ENCODE results near the gene CAV1. TPM values are rescaled to one million over a fixed set of nuclear protein-coding genes. Genes with fewer than 3 reads are reported as not detected.

Gene CAV1
- total RNA-seq, 2 donors from 2014 or later, result 194 to 210 TPM

- DNase-seq (ENCODE audit: low spot score) (no peak), ATAC-seq (ENCODE audit: insufficient number of reproducible peaks, low FRiP score, low read depth) (no peak)
- Histone ChIP-seq H3K4me3 (no peak overlapping the region), H3K4me1 (ENCODE audit: control insufficient read depth in 1 of 2, low read depth in 2 of 2) (peaks cover 20 to 52% of the 10 kb centered on the region in 2 donors), H3K36me3 (no peaks in the 10 kb centered on the region), H3K27ac (peak overlapping the region in 1 of 2 donors; percentile 32), H3K9me3 (no peaks in the 10 kb centered on the region), H3K27me3 (replicated peaks; ENCODE audit: insufficient read depth) (no peaks in the 10 kb centered on the region)
- TF ChIP-seq, protein P1, sequence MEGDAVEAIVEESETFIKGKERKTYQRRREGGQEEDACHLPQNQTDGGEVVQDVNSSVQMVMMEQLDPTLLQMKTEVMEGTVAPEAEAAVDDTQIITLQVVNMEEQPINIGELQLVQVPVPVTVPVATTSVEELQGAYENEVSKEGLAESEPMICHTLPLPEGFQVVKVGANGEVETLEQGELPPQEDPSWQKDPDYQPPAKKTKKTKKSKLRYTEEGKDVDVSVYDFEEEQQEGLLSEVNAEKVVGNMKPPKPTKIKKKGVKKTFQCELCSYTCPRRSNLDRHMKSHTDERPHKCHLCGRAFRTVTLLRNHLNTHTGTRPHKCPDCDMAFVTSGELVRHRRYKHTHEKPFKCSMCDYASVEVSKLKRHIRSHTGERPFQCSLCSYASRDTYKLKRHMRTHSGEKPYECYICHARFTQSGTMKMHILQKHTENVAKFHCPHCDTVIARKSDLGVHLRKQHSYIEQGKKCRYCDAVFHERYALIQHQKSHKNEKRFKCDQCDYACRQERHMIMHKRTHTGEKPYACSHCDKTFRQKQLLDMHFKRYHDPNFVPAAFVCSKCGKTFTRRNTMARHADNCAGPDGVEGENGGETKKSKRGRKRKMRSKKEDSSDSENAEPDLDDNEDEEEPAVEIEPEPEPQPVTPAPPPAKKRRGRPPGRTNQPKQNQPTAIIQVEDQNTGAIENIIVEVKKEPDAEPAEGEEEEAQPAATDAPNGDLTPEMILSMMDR (IDR thresholded peaks at IDR 0.05), result no peak
Observed at GRCh38 chr7:116574025-116574822, 49.4 kb downstream of the CAV1 start.

DNA sequence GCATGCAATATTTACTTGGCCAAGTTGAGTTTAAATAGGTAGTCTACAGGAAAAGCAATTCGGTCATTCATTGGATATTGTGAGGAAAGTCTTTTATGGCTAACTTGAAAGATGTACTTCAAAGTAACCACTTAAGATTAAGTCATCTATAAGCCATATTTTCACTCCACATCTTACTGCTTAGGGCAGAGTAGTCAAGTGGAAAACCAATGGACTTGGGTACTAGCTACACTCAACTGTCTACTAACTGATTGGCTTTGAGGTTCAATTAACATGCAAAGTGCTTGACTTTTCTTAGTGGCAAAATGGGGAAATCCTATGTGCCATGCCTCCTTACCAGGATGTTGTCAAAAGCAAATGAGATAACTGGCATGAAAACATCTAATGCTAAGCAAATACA is 51.0 kb downstream of the CAV1 start:
- ATAC-seq (ENCODE audit: insufficient number of reproducible peaks, low FRiP score, low read depth), result no peak
- peak overlapping the region in 1 of 2 donors; percentile 87 for H3K27ac ChIP-seq

DNA sequence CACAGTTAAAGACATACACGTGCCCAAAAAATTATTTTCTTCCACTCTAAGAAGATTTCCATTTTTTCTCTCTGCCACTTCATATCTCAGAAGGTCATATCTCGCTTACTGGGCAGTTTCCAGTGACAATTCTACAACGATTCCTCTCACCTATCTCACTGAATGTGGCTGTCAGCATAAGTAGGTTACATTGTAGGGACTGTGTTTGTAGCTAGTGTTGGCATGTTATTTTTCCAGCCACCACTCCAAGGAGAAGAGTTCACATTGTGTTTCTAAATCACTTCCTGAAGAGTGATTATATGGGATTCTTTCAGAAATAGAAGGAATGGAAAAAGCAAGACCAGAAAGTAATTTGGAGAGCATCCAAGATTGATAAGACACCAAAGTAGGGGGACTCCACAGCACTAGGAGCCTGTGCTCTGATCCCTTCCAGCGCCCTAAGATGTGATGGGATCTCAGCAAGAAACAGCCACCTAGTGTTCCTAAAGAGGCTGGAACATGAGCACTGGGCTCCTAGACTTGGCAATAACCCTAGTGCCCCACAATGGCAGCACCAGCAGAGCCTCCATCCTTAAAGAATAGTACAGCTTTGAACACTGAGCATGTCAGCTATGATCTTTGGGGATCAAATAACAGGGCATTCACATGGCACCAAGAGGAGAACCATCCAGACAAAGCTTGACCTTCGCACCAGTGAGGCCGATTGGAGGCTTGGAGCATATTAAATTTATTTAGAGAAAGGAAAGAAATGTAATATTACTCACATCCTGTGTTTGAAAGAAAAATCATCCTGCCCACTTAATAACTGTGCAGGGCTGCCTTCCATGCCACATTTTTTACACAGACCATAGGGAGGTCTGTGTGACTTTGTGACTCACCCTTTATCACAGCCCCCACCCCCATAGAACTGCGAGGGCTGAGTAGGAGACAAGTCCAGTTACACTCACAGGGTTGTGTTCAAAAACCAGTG is 51.8 kb downstream of the CAV1 start:
- Histone ChIP-seq H3K27me3 (replicated peaks; ENCODE audit: insufficient read depth) (no peaks in the 10 kb centered on the region), H3K36me3 (no peaks in the 10 kb centered on the region), H3K4me3 (no peak overlapping the region), H3K9me3 (no peaks in the 10 kb centered on the region), H3K27ac (peak overlapping the region; percentile 73 to 87), H3K4me1 (ENCODE audit: control insufficient read depth in 1 of 2, low read depth in 2 of 2) (peaks cover 10 to 41% of the 10 kb centered on the region in 2 donors)
- DNase-seq (ENCODE audit: low spot score) (peak; percentile 82), ATAC-seq (ENCODE audit: insufficient number of reproducible peaks, low FRiP score, low read depth) (peak; percentile 79)
- TF ChIP-seq, protein P1 (IDR thresholded peaks at IDR 0.05), result no peak

More for the DNA sequence above, 51.0 kb downstream of the CAV1 start:
- Histone ChIP-seq H3K4me3 (no peak overlapping the region), H3K4me1 (ENCODE audit: control insufficient read depth in 1 of 2, low read depth in 2 of 2) (peaks cover 15 to 46% of the 10 kb centered on the region in 2 donors), H3K27me3 (replicated peaks; ENCODE audit: insufficient read depth) (no peaks in the 10 kb centered on the region), H3K36me3 (no peaks in the 10 kb centered on the region), H3K9me3 (no peaks in the 10 kb centered on the region)
- TF ChIP-seq, protein P1 (IDR thresholded peaks at IDR 0.05), result no peak
- DNase-seq (ENCODE audit: low spot score), result no peak

DNA sequence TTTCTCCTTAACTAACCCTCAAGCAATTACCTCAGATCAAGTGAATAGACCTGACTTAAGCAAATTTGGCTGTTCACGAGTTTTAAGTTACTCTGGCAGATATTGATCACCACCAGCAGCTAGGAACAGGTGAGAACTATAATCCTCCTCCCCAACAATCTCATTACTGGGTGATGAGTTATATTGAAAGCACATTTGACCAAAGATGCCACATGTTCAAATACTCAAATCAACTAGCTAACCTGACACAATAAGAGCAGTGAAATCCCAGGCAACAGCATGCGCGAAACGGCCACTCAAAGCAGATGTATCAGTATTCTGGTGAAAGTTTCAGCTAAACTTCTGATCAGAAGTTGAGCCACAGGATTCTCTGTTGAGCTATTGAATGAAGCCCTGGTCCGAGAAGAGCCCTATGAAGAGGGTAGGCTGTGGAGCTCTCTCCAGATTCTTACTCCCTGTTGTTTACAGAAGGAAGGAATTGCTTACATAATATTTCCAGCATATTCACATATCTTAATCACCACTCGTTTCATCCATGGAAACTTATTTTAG is 52.6 kb downstream of the CAV1 start:
- no peak overlapping the region for H3K4me3 ChIP-seq
- no peak for DNase-seq (ENCODE audit: low spot score)
- H3K4me1 ChIP-seq (ENCODE audit: control insufficient read depth in 1 of 2, low read depth in 2 of 2), result peaks cover 10 to 47% of the 10 kb centered on the region in 2 donors
- no peak for ATAC-seq (ENCODE audit: insufficient number of reproducible peaks, low FRiP score, low read depth)
- no peaks in the 10 kb centered on the region for H3K36me3 ChIP-seq
- H3K9me3 ChIP-seq, result no peaks in the 10 kb centered on the region
- H3K27me3 ChIP-seq (replicated peaks; ENCODE audit: insufficient read depth), result no peaks in the 10 kb centered on the region
- TF ChIP-seq, protein P1 (IDR thresholded peaks at IDR 0.05), result no peak
- peak overlapping the region; percentile 73 to 87 for H3K27ac ChIP-seq

Measured in thoracic aorta (tissue), 2 donors.